Fibroblast of lung (primary cell): ENCODE measurements around the gene CLIP1.

Experiments
- EZH2 ChIP-seq: IDR thresholded peaks from 2 replicates; pipeline ENCODE4 v1.5.1; 2012; ENCODE audit warnings: low read length, control low read depth, mild to moderate bottlenecking; ENCODE audit errors: missing control alignments
- TF ChIP-seq, protein P1 (sequence below), 2 donors: IDR thresholded peaks in 1 of 2; conservative IDR thresholded peaks in 1 of 2; 1 replicate in 1 of 2; 2 replicates in 1 of 2; pipeline ENCODE4 v1.5.1; 2011 to 2012; ENCODE audit warnings: low read length in 2 of 2, control low read depth in 1 of 2, inconsistent platforms in 1 of 2, low read depth in 1 of 2, mild to moderate bottlenecking in 1 of 2

DNA sequence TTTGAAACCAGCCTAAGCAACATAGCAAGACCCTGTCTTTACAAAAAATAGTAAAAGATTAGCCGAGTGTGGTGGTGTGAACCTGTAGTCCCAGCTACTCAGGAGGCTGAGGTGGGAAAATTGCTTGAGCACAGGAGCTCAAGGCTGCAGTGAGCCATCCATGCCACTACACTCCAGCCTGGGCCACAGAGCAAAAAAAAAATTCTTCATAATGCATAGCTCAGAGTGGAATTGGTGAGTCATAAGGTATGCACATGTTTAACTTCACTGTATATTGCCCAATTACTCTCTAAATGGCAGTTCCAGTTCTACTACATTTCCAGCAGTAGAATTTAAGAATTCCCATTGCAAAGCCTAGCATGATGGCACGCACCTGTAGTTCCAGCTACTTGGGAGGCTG is 26.8 kb upstream of the CLIP1 start:
- no peak for TF ChIP-seq EZH2
- TF ChIP-seq, protein P1, sequence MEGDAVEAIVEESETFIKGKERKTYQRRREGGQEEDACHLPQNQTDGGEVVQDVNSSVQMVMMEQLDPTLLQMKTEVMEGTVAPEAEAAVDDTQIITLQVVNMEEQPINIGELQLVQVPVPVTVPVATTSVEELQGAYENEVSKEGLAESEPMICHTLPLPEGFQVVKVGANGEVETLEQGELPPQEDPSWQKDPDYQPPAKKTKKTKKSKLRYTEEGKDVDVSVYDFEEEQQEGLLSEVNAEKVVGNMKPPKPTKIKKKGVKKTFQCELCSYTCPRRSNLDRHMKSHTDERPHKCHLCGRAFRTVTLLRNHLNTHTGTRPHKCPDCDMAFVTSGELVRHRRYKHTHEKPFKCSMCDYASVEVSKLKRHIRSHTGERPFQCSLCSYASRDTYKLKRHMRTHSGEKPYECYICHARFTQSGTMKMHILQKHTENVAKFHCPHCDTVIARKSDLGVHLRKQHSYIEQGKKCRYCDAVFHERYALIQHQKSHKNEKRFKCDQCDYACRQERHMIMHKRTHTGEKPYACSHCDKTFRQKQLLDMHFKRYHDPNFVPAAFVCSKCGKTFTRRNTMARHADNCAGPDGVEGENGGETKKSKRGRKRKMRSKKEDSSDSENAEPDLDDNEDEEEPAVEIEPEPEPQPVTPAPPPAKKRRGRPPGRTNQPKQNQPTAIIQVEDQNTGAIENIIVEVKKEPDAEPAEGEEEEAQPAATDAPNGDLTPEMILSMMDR (conservative IDR thresholded peaks at IDR 0.05 in 1 of 2, IDR thresholded peaks at IDR 0.05 in 1 of 2; ENCODE audit: low read depth in 1 of 2, low read length in 2 of 2): peak in 1 of 2 donors; percentile 5
